Raji (cell line): ENCODE measurements around the gene NFATC2IP.
A peak's percentile ranks its signal among the peaks of the same experiment; 100 is the strongest.

Experiments
- POLR2A ChIP-seq: IDR thresholded peaks from 2 replicates; pipeline ENCODE4 v1.6.1; 2011; ENCODE audit warnings: low read depth, low read length, control low read depth; ENCODE audit not compliant: insufficient read depth

The NFATC2IP gene

GRCh38 chr16:28923231-28923587 is 27.5 kb upstream of the NFATC2IP start:
- TF ChIP-seq POLR2A, result no peak

- peak; percentile 86 for TF ChIP-seq POLR2A
These were observed 26.9 kb upstream of the NFATC2IP start for GRCh38 chr16:28923652-28924398.

GRCh38 chr16:28924399-28924761 is 26.4 kb upstream of the NFATC2IP start:
- TF ChIP-seq POLR2A, result peak; percentile 40; the same call in 1 of the 2 replicates

GRCh38 chr16:28924762-28925385 is 25.9 kb upstream of the NFATC2IP start, which contains the start of gene RABEP2:
Gene RABEP2 (minus strand): TSS chr16:28925238. CDS start chr16:28925163, 75 bp downstream.
- TF ChIP-seq POLR2A, result no peak

GRCh38 chr16:28925386-28926228 is 25.1 kb upstream of the NFATC2IP start:
- peak; percentile 70 for TF ChIP-seq POLR2A

GRCh38 chr16:28927815-28928214 is 22.9 kb upstream of the NFATC2IP start:
- no peak for TF ChIP-seq POLR2A

- no peak for TF ChIP-seq POLR2A
These were observed 20.5 kb upstream of the NFATC2IP start for GRCh38 chr16:28930203-28930602.

GRCh38 chr16:28930652-28931051 is 20.1 kb upstream of the NFATC2IP start:
- TF ChIP-seq POLR2A, result peak; percentile 63

GRCh38 chr16:28931801-28932225 is 18.9 kb upstream of the NFATC2IP start, which contains the start of gene CD19:
Gene CD19 (plus strand): TSS chr16:28931971. CDS start chr16:28932001, 30 bp downstream.
- TF ChIP-seq POLR2A, result peak; percentile 92

GRCh38 chr16:28932339-28933141 is 18.2 kb upstream of the NFATC2IP start:
- TF ChIP-seq POLR2A, result no peak; the same call in 1 of the 2 replicates

GRCh38 chr16:28933171-28933570 is 17.6 kb upstream of the NFATC2IP start:
- TF ChIP-seq POLR2A, result no peak

- no peak for TF ChIP-seq POLR2A
These were observed 15.4 kb upstream of the NFATC2IP start for GRCh38 chr16:28935346-28935745.

- no peak for TF ChIP-seq POLR2A
These were observed 14.6 kb upstream of the NFATC2IP start for GRCh38 chr16:28935924-28936783.

- no peak for TF ChIP-seq POLR2A
These were observed 14.0 kb upstream of the NFATC2IP start for GRCh38 chr16:28936784-28937155.
